Prostate gland (tissue), 2 donors: ENCODE data around the gene LANCL1.

ENCODE experiments used
- CTCF ChIP-seq, 4 experiments: fragments of 200-600 bp in 2 of 4; fragments of 450-650 bp in 2 of 4; sonication (generic) in 2 of 4; IDR thresholded peaks; 1 replicate in 3 of 4; 2 replicates in 1 of 4; pipeline ENCODE4 v1.5.1; 2016 to 2019; ENCODE audit warnings: antibody characterized with exemption in 4 of 4, mild to moderate bottlenecking in 2 of 4, moderate library complexity in 2 of 4
- POLR2A ChIP-seq: fragments of 450-650 bp; IDR thresholded peaks from one replicate; pipeline ENCODE4 v1.6.1; 2016; ENCODE audit warnings: antibody characterized with exemption, mild to moderate bottlenecking
- POLR2AphosphoS5 ChIP-seq: sonication (generic); formaldehyde crosslinking; IDR thresholded peaks from one replicate; pipeline ENCODE4 v1.6.1; 2017; ENCODE audit warnings: antibody characterized with exemption

GRCh38 chr2:210389856-210390255 is 86.7 kb downstream of the LANCL1 start:
- TF ChIP-seq CTCF (IDR thresholded peaks at IDR 0.05) (no peak), POLR2A (no peak), POLR2AphosphoS5 (peak; percentile 87)
